CD4-positive, alpha-beta T cell treated with Interleukin-12 subunit alpha and Interleukin-12 subunit beta, for 1 hour (primary cell): ENCODE results near the gene PET100.
A peak's percentile ranks its signal among the peaks of the same experiment; 100 is the strongest.

Source experiments
- DNase-seq: peaks from one replicate; pipeline ENCODE4 v3.0.0-alpha.2; 2020

PET100 gene

DNA sequence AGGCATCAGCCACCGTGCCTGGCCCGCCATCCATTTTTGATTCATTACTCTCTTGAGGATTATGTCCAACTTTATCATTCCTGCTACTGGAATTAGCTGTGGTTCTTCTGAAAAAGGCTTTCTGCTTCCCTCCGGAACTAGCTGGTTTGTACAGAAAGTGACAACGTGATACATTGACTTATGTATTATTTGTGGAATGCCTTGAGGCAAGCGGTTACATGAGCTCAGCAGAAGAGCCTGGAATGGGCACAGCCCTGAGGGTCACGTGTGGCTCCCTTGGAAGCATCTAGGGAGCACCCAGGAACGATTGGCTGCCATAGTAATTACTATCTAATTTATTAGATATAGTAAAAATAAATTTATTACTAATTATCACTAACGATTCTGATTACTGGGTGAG, 24.8 kb downstream of the PET100 start:
- no peak for DNase-seq

DNA sequence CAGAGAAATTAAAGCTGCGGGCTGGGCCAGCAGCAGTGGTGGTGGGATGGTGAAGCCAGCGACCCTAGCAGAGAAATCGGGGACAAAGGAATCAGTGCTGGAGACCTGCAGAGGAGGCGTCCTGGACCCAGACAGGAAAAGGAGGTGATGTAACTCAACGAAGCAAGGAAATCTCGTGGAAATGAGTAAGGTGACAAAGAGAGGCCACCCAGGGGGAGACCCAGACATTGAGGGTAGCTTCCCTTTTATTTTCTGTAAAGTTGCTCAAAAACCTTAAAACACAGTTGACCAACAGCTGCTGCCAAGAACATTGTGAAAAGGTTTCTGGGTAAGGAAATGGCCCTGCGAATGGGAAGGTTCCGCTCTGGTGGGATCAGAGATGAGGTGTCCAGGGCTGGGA, 26.0 kb downstream of the PET100 start:
- DNase-seq = no peak

DNA sequence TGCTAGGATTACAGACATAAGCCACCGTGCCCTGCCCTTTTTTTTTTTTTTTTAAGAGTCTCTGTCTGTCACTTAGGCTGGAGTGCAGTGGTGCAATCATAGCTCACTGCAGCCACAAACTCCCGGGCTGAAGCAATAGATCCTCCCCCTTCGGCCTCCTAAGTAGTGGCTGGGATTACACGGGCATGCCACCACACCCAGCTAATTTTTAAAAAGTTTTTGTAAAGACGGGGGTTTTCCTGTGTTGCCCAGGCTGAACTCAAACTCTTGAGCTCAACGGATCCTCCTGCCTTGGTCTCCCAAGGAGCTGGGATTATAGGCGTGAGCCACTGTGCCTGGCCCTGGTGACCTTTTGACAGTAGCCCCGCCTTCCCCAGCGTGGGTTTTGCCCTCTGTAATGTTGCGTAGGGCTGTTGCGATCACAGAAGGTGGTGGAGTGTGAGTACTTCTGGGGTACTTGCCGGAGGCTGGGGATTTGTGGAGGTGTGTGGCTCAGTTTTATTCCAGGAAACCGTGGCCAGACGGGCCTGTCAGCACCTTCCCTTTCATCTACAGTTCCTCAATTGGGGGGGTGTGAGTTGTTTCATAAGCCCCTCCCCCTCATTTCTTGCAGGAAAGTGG, 27.6 kb downstream of the PET100 start:
- DNase-seq = no peak

DNA sequence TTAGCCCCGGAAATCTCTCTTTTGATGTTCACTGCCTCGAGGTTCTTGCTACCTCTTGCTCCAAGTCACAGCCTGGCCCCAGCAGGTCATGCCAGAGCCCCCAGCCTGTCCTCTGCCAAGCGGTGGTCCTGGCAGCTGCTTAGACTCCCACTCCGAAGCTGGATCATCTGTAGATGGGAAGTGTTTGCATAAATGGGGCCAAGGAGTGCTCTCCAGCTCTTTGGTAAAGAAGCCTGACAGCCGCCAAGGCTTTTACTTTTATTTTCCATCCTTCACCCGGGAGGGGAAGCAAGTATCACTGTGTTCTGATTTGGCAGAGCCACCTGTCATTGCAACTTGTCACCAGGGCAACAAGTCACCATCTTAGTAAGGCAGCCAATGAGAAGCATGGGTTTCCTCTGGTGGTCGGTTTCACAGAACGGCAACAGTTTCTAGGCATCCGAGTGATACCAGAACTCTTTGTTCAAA, 28.7 kb downstream of the PET100 start:
- DNase-seq = peak; percentile 63

DNA sequence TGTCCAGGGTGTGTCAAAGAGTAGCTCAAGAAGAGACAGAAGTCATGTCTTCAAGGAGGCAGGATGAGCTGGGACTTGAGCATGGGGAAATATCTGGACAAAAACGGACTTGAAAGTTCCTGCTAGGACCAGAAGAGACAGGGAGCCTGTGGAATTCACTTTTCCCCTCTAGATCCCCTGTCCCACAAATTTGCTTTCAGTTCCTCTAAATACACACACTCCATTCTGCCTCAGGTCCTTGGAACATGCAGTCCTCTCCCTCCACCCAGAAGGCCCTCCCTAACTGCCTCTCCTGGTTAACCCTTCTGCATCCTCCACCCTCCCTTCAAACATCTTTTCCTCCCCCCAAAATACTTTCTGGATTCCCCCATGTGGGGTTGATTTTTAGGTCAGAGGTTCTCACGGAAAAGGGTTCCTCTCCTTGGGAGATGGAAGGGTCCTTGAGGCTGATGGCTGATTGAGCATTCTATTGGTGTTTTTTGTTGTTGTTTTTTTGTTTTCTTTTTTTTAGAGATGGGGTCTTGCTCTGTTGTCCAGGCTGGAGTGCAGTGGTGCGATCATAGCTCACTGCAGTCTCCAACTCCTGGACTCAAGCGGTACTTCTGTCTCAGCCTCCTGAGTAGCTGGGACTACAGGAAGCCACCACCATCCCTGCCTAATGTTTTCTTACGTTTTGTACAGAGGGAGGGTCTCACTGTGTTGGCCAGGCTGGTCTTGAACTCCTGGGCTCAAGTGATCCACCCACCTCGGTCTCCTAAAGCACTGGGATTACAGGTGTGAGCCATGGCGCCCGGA, 32.3 kb downstream of the PET100 start:
- no peak for DNase-seq

DNA sequence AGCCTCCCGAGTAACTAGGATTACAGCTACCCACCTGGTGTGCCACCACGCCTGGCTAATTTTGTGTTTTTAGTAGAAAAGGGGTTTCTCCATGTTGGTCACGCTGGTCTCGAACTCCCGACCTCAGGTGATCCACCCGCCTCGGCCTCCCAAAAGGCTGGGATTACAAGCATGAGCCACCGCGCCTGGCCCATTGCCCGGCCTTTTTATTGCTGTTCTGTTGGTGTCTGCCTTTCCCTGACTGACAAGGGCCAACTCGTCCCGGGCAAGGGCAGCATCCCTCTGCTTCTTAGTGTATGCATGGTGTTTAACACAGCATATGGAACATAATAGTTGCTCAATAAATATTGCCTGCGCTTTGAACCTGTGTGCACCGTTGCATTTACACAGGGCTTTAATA, 33.1 kb downstream of the PET100 start:
- no peak for DNase-seq

DNA sequence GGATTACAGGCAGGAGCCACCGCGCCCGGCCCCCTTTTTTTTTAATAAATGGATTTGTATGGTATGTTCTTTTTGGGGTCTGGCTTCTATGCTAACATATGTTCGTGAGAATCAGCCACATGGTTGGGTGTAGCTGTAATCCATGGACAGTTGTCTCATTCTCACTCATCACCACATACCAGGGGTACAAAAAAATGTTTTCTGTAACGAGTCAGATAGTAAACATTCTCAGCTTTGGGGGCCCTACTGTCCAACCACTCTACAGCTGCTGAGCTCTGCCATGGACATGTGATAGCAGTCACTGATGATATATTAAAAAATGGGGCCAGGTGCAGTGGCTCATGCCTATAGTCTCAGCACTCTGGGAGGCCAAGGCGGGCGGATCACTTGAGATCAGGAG, 34.1 kb downstream of the PET100 start:
- DNase-seq = no peak

DNA sequence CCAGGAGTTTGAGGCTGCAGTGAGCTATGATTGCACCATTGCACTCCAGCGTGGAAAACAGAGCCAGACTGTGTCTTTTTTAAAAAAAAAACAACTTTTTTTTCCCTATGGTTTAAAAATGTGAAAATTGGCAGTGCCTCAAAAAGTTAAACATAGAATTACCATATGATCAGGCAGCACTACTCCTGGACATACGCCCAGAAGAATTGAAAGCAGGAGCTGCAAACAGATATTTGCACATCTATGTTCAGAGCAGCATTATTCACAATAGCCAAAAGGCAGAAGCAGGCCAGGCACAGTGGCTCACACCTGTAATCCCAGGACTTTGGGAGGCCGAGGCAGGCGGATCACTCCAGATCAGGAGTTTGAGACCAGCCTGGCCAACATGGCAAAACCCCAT, 35.5 kb downstream of the PET100 start:
- DNase-seq = no peak

DNA sequence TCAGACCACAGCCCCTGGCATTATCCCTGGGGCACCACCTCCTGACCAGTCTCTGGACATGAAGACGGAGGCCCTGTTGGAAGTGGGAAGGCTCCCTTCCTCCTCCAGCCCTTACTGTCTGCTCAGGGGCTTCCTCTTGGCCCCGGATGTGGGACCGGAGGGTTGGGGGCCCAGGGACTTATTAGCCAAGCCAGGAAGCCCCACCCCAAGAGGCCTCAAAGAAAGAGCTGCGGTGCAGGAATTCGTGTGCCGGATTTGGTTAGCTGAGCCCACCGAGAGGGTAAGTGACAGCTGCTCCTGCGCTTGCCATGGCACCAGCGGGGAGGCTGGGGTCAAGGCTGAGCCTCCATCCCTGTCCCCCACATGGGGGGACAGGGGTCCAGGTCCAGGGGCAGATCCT, 39.2 kb downstream of the PET100 start, which contains the start of gene RETN:
TSS of gene RETN (plus strand) at position 208 of the 400 bp plus-strand sequence. CDS start 278 bp downstream, outside the sequence.
- no peak for DNase-seq

DNA sequence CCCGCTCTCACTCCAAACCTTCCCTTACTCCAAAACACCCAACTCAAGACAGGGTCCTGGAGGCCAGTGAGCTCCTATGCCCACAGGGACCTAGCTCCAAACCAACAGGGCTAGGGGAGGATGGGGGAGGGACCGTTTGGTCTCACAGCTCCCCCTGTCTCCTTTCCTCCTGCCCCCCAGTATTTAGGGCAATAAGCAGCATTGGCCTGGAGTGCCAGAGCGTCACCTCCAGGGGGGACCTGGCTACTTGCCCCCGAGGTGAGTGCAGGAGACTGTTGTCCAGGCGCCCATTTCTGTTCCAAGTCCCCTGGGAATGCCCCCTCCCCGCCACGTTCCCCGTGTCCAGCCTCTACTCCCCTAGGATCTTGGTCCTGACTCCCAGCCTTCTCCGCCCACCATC, 40.0 kb downstream of the PET100 start:
- DNase-seq = no peak

DNA sequence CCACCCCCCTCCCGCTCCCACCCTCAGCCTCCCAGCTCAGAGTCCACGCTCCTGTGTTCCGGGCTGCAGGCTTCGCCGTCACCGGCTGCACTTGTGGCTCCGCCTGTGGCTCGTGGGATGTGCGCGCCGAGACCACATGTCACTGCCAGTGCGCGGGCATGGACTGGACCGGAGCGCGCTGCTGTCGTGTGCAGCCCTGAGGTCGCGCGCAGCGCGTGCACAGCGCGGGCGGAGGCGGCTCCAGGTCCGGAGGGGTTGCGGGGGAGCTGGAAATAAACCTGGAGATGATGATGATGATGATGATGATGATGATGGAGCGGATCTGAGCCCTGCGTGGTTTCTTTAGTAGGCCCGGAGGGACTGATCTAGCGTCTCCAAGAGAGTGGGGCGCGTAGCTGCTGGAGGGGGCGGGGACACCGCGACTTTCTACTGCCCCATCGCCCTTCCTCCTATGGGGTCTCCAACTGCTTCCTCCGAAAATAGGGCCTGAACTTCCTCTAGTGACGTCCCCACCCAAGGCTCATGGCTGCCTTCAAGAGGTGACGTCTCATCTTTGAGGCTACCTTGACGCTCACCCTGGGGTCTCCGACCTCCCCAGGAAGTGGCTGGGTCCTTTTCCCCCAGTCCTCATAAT, 40.7 kb downstream of the PET100 start:
- DNase-seq = no peak

DNA sequence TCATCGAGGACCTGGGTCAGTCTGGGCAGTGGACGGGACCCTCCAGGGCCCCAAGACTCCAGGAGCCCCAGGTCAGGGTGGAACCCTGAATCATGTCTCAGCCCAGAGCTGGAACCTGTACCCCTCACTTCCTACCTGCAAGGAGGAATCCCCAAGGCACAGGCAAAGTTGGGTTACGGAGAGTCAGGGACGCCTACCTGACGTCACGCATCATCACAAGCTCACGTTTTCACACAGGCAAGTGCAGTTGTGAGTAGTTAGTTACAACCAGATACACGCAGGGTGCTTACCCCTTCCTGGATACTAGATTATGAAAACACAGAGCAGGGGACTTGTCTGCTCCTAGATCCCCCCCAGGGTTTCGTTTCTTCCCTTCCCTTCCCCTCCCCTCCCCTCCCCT, 41.2 kb downstream of the PET100 start:
- no peak for DNase-seq

DNA sequence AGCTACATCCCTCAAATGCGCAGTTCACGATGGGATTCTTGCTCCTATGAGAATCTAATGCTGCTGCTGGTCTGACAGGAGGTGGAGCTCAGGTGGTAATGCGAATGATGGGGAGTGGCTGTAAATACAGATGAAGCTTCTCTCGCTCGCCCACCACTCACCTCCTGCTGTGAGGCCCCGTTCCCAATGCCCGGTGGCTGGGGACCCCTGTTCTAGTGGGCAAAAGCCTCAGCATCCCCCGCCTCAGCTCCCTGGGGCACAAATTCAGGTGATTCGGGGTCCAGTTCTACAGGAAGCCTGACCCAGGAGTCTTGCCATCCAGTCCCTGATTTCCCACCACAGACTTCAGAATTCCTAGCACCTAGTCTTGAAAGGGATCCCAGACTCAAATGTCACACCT, 42.9 kb downstream of the PET100 start:
- DNase-seq = no peak

DNA sequence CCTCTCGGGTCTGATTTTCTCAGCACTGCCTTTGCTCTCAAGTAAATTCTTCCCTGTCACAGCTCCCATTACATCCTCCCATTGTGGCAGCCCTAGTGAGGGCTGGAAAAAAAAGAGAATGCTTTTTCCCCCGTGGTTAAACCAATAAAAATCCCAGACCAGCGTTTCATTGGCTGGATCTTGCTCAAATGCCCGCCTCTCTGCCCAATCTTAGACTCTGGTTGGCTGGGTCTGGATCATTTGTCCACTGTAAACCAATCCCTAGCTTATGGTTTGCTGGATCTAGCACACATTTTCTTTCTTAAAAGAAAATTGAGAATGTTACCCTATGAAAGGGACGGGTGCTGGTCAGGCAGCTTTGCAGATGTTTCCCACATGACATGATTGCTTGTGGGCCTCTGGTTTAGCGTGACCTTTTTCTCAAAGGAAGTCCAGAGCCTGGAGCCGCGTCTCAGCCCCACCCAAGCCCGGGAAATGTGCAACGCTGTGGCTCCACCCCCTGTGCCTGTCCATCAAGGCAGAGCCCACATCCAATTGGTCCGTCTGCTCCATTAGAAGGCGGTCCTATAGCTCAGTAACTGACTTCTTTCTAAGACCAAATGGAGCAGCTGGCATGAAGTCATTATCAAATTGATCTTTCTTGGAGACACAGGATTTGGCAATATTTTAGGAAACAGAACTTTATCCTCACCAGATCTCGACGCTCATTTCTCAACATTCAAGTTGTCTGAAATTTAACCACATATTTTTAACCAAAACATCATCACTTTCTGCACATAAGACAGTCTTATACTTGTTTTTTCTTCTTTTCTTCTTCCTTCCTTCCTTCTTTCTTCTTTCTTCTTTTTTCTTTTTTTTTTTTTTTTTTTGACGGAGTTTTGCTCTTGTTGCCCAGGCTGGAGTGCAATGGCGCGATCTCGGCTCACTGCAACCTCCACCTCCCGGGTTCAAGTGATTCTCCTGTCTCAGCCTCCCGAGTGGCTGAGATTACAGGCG, 44.7 kb downstream of the PET100 start:
- DNase-seq = peak; percentile 43

DNA sequence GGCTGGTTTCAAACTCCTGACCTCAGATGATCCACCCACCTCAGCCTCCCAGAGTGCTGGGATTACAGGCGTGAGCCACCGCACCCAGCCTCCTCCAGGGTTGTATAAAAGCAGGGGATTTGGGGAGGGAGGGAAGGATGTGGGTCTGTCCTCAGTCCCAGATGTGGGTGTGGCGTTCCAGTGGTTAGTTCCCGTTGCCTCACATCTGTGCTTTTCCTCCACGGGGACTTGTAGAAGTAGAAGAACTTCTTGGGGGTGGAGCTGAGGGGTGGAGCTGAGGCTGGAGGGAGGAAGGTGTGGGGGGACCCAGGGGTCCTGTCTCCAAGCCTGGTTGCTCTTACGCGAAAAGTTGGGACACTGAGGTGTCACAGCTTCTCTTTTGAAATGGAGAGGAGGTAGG, 46.8 kb downstream of the PET100 start:
- no peak for DNase-seq

DNA sequence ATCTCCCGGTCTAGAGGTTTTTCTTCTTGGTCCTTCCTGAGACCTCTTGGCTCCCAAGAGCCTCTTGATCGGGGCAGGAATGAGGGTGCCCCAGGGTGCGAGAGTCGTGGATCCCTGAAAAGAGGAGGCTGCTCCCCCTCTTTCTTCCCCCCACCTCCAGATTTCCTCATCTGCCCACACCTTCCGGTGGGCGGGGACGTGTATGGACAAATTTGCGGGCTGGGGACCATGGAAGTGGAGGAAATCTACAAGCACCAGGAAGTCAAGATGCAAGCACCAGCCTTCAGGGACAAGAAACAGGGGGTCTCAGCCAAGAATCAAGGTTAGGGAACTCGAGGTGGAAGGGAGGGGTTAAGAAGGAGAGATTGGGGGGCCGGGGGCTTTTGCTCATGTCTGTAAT, 47.3 kb downstream of the PET100 start, which contains the start of gene MCEMP1:
TSS of gene MCEMP1 (plus strand) at position 237 of the 400 bp plus-strand sequence. CDS start at position 268, 31 bp downstream.
- no peak for DNase-seq

DNA sequence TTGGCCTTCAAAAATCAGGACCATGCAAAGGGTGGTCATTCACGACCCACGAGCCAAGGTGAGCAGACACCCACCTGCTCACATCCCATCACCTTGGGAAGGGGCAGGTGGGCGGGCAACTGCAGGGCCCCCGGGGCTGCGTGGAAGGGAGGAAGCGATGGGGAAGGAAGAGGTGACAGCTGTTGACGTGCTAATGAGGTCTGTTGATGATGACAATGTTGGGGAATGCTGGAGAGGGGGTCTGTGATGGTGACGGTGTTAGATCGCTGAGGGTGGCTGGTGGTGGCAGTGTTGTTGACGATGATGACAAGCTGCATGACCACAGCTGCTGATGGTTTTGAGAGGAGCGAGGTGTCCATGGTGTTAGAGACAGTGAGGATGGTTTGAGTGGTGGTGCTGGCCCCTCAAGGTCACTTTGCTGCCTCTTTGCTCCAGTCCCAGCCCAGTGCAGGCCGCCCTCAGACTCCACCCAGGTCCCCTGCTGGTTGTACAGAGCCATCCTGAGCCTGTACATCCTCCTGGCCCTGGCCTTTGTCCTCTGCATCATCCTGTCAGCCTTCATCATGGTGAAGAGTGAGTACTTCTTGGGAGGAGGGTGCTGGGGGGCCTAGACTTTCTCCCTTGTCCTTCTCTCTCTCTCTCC, 48.2 kb downstream of the PET100 start:
- no peak for DNase-seq

DNA sequence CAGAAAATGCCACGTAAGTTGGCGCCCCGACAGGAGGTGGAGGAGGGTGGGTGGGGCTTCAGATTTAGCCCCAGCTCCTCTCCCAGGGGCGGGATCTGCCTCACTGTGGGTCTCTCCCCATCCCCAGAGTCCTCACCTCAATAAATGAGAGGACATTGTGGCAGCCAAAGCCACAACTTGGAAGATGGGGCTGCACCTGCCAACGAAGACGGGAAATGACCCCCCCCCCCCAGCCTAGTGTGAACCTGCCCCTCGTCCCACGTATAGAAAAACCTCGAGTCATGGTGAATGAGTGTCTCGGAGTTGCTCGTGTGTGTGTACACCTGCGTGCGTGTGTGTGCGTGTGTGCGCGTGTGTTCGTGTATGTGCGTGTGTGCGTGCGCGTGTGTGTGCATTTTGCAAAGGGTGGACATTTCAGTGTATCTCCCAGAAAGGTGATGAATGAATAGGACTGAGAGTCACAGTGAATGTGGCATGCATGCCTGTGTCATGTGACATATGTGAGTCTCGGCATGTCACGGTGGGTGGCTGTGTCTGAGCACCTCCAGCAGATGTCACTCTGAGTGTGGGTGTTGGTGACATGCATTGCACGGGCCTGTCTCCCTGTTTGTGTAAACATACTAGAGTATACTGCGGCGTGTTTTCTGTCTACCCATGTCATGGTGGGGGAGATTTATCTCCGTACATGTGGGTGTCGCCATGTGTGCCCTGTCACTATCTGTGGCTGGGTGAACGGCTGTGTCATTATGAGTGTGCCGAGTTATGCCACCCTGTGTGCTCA, 49.6 kb downstream of the PET100 start:
- peak; percentile 80 for DNase-seq

DNA sequence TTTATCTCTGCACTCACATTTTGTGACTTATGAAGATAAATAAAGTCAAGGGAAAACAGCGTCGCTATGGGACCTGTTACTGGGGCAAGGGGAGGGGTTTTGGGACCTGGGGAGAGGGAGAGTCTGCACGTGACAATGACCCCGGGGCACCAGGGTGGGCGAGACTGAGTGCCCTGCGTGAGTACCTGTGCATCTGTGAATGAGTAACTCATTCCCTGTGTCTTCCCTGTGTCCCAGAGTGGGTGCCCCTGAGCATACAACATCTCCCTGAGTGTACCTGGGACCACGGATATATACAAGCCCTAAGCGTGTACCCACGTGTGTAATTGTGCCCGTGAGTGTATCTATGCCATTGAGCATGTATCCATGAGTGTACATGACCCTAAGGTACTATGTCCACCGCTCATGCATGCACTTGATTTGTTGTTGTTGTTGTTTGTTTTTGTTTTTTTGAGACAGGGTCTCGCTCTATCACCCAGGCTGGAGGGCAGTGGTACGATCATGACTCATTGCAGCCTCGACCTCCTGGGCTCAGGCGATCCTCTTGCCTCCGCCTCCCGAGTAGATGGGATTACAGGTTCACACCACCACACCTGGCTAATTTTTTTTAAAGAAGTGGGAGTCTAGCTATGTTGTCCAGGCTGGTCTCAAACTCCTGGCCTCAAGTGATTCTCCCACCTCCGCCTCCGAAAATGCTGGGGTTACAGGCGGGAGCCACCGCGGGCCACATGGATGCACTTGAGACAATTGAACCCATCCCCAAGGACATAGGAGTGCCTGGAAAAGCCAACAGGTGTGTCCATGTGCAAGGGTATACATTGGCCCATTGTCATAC, 50.4 kb downstream of the PET100 start:
- no peak for DNase-seq
